ENCODE data around the gene DYNLL2. TPM values are rescaled to one million over a fixed set of nuclear protein-coding genes. Genes with fewer than 3 reads are reported as not detected.

Gene DYNLL2
- total RNA-seq, 5 donors from 2014 or later (not counting 1 experiment from before 2014, with no cell fraction given) = 30.4 to 42.1 (median 34.9) TPM

DNA sequence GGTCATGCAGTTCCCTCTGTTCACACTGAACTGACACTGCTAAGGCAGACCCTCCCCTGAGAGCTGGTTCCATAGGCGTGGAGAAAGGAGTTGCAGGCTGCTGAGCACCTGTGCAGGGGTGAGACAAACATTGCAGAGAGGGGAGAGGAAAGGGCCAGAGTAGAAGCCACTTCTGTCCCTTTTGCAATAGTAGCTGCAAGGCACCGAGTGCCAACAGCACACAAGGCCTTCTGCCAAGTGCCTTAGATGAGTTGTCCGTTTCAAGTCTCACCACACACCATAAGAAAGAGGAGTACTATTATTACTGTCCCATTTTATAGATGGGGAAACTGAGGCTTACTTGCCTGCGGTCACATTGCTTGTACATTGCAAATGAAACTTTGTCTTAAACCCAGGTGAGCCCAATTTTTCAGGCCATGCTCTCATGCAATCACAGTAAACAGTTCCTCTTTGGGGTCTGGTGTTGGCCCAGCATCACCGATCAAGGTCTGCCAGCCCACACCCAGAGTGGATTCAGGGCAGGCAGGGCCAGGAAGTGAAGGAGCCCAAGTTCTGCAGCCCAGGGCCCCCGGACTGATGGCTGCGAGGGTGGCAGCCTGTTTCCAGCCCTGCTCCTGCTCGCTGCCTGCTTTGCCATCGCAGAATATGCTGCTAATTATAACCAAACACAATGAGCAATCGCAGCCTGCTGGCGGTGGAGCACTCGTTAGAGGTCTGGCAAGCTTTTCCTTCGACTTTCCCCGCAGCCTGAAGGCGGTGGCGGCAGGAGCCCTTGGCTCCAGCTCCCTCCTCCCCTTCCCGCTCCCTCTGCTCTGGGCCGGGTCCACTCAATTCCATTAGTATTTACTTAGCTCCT, 36.8 kb upstream of the DYNLL2 start:
- Histone ChIP-seq H3K36me3 (ENCODE audit: control insufficient read depth in 2 of 2, extremely low read depth in 1 of 2, insufficient read depth in 1 of 2, low read length in 1 of 2) (no peaks in the 10 kb centered on the region), H3K4me1 (ENCODE audit: control insufficient read depth in 1 of 2, extremely low read depth in 1 of 2, insufficient read depth in 2 of 2, low read length in 2 of 2) (no peaks in the 10 kb centered on the region), H3K4me3 (ENCODE audit: control insufficient read depth in 1 of 2, extremely low read depth in 1 of 2, low read length in 1 of 2) (no peak overlapping the region), H3K27me3 (replicated peaks in 1 of 2; ENCODE audit: control insufficient read depth in 2 of 2, extremely low read depth in 1 of 2, insufficient read depth in 2 of 2, low read length in 1 of 2) (peaks cover 0 to 15% of the 10 kb centered on the region in 2 experiments), H3K9me3 (no peaks in the 10 kb centered on the region), H3K27ac (ENCODE audit: low read length) (no peak overlapping the region)
- Mint-ChIP-seq H3K4me1 (no peaks in the 10 kb centered on the region), H3K27ac (no peak overlapping the region), H3K36me3 (no peaks in the 10 kb centered on the region), H3K27me3 (peaks cover 32 to 34% of the 10 kb centered on the region in 2 donors), H3K9me3 (no peaks in the 10 kb centered on the region), H3K4me3 (no peak overlapping the region)
- ChIA-PET POLR2A (no interaction called here), CTCF (no interaction called here)
- WGBS (ENCODE audit: insufficient coverage) = 73% methylated on average over 13 of the region's 18 CpGs
- no peak for DNase-seq
- ATAC-seq (replicated peaks in 1 of 4) = no peak

DNA sequence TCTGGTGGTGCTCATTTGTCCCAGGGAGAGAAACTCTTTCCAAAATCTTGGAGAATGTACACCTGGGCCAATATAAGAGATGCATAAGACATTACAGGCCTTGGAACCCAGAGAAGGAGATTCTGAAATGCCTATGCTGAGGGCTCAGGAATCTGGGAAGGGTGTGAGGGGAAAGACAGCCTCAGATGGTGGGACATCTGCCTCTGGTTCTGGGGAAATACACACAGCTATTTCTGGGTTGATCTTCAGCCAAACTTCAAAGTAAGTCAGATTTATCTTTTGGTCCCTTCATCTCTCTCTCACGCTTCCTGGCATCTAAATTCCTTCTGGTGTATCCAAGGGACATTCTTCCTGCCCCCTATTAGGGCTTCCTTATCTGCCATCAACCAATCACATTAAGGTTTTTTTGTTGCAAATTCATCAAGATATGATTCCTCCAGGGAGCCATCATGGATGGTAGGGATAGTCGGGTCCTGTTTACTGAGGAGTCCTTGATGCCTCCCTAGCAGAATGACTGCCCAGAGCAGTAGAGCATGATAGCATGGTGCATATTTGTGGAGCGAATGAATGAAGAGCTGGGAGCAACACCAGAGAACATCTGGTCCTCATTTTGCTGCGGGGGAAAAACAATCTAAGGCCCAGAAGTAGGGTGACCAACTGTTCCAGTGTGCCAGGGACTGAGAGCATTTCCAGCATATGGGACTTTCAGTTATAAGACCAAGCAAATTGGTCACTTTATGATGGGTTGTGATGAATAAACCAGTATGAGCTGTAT, 35.7 kb upstream of the DYNLL2 start:
- ChIA-PET POLR2A (no interaction called here), CTCF (no interaction called here)
- Histone ChIP-seq H3K27ac (ENCODE audit: low read length) (no peak overlapping the region), H3K4me3 (ENCODE audit: control insufficient read depth in 1 of 2, extremely low read depth in 1 of 2, low read length in 1 of 2) (no peak overlapping the region), H3K36me3 (ENCODE audit: control insufficient read depth in 2 of 2, extremely low read depth in 1 of 2, insufficient read depth in 1 of 2, low read length in 1 of 2) (no peaks in the 10 kb centered on the region), H3K4me1 (ENCODE audit: control insufficient read depth in 1 of 2, extremely low read depth in 1 of 2, insufficient read depth in 2 of 2, low read length in 2 of 2) (no peaks in the 10 kb centered on the region), H3K27me3 (replicated peaks in 1 of 2; ENCODE audit: control insufficient read depth in 2 of 2, extremely low read depth in 1 of 2, insufficient read depth in 2 of 2, low read length in 1 of 2) (peaks cover 0 to 15% of the 10 kb centered on the region in 2 experiments), H3K9me3 (no peaks in the 10 kb centered on the region)
- no peak for ATAC-seq (replicated peaks in 1 of 4)
- Mint-ChIP-seq H3K27ac (no peak overlapping the region), H3K27me3 (peaks cover 28 to 30% of the 10 kb centered on the region in 2 donors), H3K4me1 (no peaks in the 10 kb centered on the region), H3K4me3 (no peak overlapping the region), H3K9me3 (no peaks in the 10 kb centered on the region), H3K36me3 (no peaks in the 10 kb centered on the region)
- WGBS (ENCODE audit: insufficient coverage) = 95% methylated on average over 4 of the region's 4 CpGs
- no peak for DNase-seq

GRCh38 chr17:58049533-58049932, 33.7 kb upstream of the DYNLL2 start:
- H3K4me1 Mint-ChIP-seq = peaks cover 4 to 6% (median 6%) of the 10 kb centered on the region in 3 donors
- POLR2A ChIA-PET = no interaction called here
- peaks cover 12% of the 10 kb centered on the region in 2 donors for H3K27me3 Mint-ChIP-seq

DNA sequence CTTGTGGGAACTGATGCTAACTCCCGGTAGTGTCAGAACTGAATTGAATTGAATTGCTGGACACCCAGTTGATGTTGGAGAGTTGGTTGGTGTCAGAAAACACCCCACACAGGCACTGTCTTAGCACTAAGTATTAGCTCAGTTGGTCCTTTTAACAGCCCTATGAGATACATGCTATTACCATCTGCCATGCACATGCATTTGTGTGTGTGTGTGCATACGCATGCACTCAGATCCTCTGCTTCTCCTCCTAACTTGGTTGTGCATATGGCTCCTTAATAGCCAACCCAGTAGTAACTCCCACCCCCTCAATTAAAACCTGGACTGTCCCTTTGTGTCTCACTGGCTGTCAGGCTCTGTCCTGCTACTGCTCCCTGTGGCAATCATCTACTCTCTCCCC, 32.3 kb upstream of the DYNLL2 start:
- ChIA-PET CTCF (interaction anchor here in 1 of 2 donors (0.5 kb wide), 1 partner anchor 72 kb away, joined by 4 read pairs; no protein-coding TSS in a partner anchor), POLR2A (interaction anchor here in 1 of 2 donors (0.5 kb wide), 1 partner anchor 129 kb away, joined by 3 read pairs; no protein-coding TSS in a partner anchor)
- Mint-ChIP-seq H3K4me1 (peaks cover 4 to 6% (median 6%) of the 10 kb centered on the region in 3 donors), H3K4me3 (no peak overlapping the region), H3K9me3 (no peaks in the 10 kb centered on the region), H3K27me3 (peaks cover 10% of the 10 kb centered on the region in 2 donors), H3K27ac (no peak overlapping the region), H3K36me3 (no peaks in the 10 kb centered on the region)
- Histone ChIP-seq H3K27ac (ENCODE audit: low read length) (no peak overlapping the region), H3K27me3 (replicated peaks in 1 of 2; ENCODE audit: control insufficient read depth in 2 of 2, extremely low read depth in 1 of 2, insufficient read depth in 2 of 2, low read length in 1 of 2) (peaks cover 0 to 9% of the 10 kb centered on the region in 2 experiments), H3K4me1 (ENCODE audit: control insufficient read depth in 1 of 2, extremely low read depth in 1 of 2, insufficient read depth in 2 of 2, low read length in 2 of 2) (no peaks in the 10 kb centered on the region), H3K9me3 (no peaks in the 10 kb centered on the region), H3K4me3 (ENCODE audit: control insufficient read depth in 1 of 2, extremely low read depth in 1 of 2, low read length in 1 of 2) (no peak overlapping the region), H3K36me3 (ENCODE audit: control insufficient read depth in 2 of 2, extremely low read depth in 1 of 2, insufficient read depth in 1 of 2, low read length in 1 of 2) (no peaks in the 10 kb centered on the region)
- ATAC-seq (replicated peaks in 1 of 4) (no peak), DNase-seq (no peak)
- 100% methylated on average over 1 of the region's 2 CpGs for WGBS (ENCODE audit: insufficient coverage)

More at GRCh38 chr17:58049533-58049932, 33.7 kb upstream of the DYNLL2 start:
- WGBS (ENCODE audit: insufficient coverage) = 78% methylated on average over 1 of the region's 4 CpGs
- no peaks in the 10 kb centered on the region for H3K9me3 ChIP-seq
- no peak for ATAC-seq (replicated peaks in 1 of 4)
- no peak for DNase-seq
- Mint-ChIP-seq H3K27ac (no peak overlapping the region), H3K36me3 (no peaks in the 10 kb centered on the region), H3K4me3 (no peak overlapping the region), H3K9me3 (no peaks in the 10 kb centered on the region)
- no peak overlapping the region for H3K27ac ChIP-seq (ENCODE audit: low read length)
- H3K4me1 ChIP-seq (ENCODE audit: control insufficient read depth in 1 of 2, extremely low read depth in 1 of 2, insufficient read depth in 2 of 2, low read length in 2 of 2) = no peaks in the 10 kb centered on the region
- H3K4me3 ChIP-seq (ENCODE audit: control insufficient read depth in 1 of 2, extremely low read depth in 1 of 2, low read length in 1 of 2) = no peak overlapping the region
- CTCF ChIA-PET = interaction anchor here in 1 of 2 donors (0.6 kb wide), 1 partner anchor 163 kb away, joined by 3 read pairs; no protein-coding TSS in a partner anchor
- H3K36me3 ChIP-seq (ENCODE audit: control insufficient read depth in 2 of 2, extremely low read depth in 1 of 2, insufficient read depth in 1 of 2, low read length in 1 of 2) = no peaks in the 10 kb centered on the region
- H3K27me3 ChIP-seq (replicated peaks in 1 of 2; ENCODE audit: control insufficient read depth in 2 of 2, extremely low read depth in 1 of 2, insufficient read depth in 2 of 2, low read length in 1 of 2) = peaks cover 0 to 12% of the 10 kb centered on the region in 2 experiments

DNA sequence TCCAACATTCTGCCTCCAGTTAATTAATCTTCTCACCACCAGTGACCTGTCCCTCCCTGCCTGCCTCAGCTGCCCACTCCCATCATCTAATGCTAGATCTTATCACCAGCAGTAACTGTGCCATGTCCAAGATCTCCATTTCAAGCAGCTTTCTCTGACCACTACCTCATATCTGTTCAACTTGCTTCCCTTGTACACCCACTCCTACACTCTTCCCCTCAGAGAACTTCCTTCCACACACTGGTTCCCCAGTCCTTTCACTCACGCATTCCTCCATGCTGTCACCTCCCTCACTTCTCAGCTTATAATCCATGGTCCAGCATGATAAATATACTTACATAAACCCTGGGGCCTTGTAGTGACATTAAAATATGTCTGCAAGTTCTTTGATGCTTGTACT, 31.8 kb upstream of the DYNLL2 start:
- Mint-ChIP-seq H3K27ac (no peak overlapping the region), H3K27me3 (peaks cover 8 to 10% of the 10 kb centered on the region in 2 donors), H3K36me3 (no peaks in the 10 kb centered on the region), H3K4me3 (no peak overlapping the region), H3K9me3 (no peaks in the 10 kb centered on the region), H3K4me1 (peaks cover 4 to 6% (median 6%) of the 10 kb centered on the region in 3 donors)
- POLR2A ChIA-PET = no interaction called here
- ATAC-seq (replicated peaks in 1 of 4) (no peak), DNase-seq (no peak)
- no peaks in the 10 kb centered on the region for H3K9me3 ChIP-seq
- peaks cover 0 to 6% of the 10 kb centered on the region in 2 experiments for H3K27me3 ChIP-seq (replicated peaks in 1 of 2; ENCODE audit: control insufficient read depth in 2 of 2, extremely low read depth in 1 of 2, insufficient read depth in 2 of 2, low read length in 1 of 2)
- H3K36me3 ChIP-seq (ENCODE audit: control insufficient read depth in 2 of 2, extremely low read depth in 1 of 2, insufficient read depth in 1 of 2, low read length in 1 of 2) = no peaks in the 10 kb centered on the region
- WGBS (ENCODE audit: insufficient coverage) = 100% methylated on average over 1 of the region's 1 CpG
- H3K4me1 ChIP-seq (ENCODE audit: control insufficient read depth in 1 of 2, extremely low read depth in 1 of 2, insufficient read depth in 2 of 2, low read length in 2 of 2) = no peaks in the 10 kb centered on the region
- H3K4me3 ChIP-seq (ENCODE audit: control insufficient read depth in 1 of 2, extremely low read depth in 1 of 2, low read length in 1 of 2) = no peak overlapping the region
- H3K27ac ChIP-seq (ENCODE audit: low read length) = no peak overlapping the region
- CTCF ChIA-PET = interaction anchor here in 1 of 2 donors (0.5 kb wide), 1 partner anchor 72 kb away, joined by 4 read pairs; no protein-coding TSS in a partner anchor

GRCh38 chr17:58052407-58052806, 30.8 kb upstream of the DYNLL2 start:
- H3K4me3 ChIP-seq (ENCODE audit: control insufficient read depth in 1 of 2, extremely low read depth in 1 of 2, low read length in 1 of 2) = no peak overlapping the region
- peaks cover 5 to 8% of the 10 kb centered on the region in 2 donors for H3K27me3 Mint-ChIP-seq
- H3K9me3 ChIP-seq = no peaks in the 10 kb centered on the region
- H3K27me3 ChIP-seq (replicated peaks in 1 of 2; ENCODE audit: control insufficient read depth in 2 of 2, extremely low read depth in 1 of 2, insufficient read depth in 2 of 2, low read length in 1 of 2) = no peaks in the 10 kb centered on the region
- no peaks in the 10 kb centered on the region for H3K4me1 ChIP-seq (ENCODE audit: control insufficient read depth in 1 of 2, extremely low read depth in 1 of 2, insufficient read depth in 2 of 2, low read length in 2 of 2)
- ChIA-PET POLR2A (interaction anchor here in 1 of 2 donors (0.6 kb wide), 1 partner anchor 1634 kb away, joined by 4 read pairs; no protein-coding TSS in a partner anchor), CTCF (interaction anchor here in 1 of 2 donors (0.5 kb wide), 1 partner anchor 235 kb away, joined by 4 read pairs; no protein-coding TSS in a partner anchor)
- WGBS (ENCODE audit: insufficient coverage) = no CpG with 5 or more reads among the region's 1 CpG
- no peaks in the 10 kb centered on the region for H3K36me3 Mint-ChIP-seq
- H3K9me3 Mint-ChIP-seq = no peaks in the 10 kb centered on the region
- no peak overlapping the region for H3K4me3 Mint-ChIP-seq
- H3K27ac ChIP-seq (ENCODE audit: low read length) = no peak overlapping the region
- DNase-seq = no peak
- peaks cover 4 to 6% (median 6%) of the 10 kb centered on the region in 3 donors for H3K4me1 Mint-ChIP-seq
- H3K36me3 ChIP-seq (ENCODE audit: control insufficient read depth in 2 of 2, extremely low read depth in 1 of 2, insufficient read depth in 1 of 2, low read length in 1 of 2) = no peaks in the 10 kb centered on the region
- no peak overlapping the region for H3K27ac Mint-ChIP-seq
- no peak for ATAC-seq (replicated peaks in 1 of 4)

Measured in T-cell (primary cell).